Measurements from ENCODE around the gene PLAC1. TPM values are rescaled to one million over a fixed set of nuclear protein-coding genes. Genes with fewer than 3 reads are reported as not detected.

Gene PLAC1
- total RNA-seq, 1 donor from 2014 or later: 1.3 TPM

DNA sequence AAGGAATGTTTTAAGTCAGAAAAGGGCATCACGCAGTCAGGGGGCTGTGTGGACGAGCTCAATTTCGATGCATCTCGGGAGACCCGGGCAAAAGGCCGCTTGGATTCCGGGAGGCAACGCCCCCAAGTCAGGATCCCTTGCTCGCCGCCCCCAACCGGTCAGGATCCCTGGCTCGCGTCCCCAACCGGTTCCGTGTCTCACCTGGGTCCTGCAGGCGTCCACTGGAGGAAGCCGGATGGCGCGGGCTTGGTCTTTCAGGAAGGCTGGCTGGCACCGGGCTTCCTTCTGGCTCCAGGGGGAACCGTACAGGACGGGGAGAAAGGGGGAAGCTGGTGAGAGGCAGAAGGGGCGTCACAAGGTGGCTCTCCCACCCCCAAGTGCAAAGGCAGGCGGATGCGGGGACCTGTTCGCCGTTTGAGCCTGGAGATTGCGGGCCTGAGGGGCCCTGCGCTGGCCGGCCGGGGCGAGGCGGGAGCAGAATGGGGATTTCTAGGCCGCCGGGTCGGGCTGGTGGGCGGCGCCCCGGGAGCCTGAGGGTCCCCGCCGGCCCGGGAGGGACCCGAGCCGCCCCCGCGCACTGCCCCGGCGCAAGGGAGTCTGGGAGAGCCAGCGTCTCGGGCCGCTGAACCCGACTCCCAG lies 113.6 kb downstream of the PLAC1 start:
- Histone ChIP-seq H3K4me3 (ENCODE audit: low read depth, low read length) (no peak overlapping the region), H3K27me3 (ENCODE audit: control insufficient read depth, insufficient read depth, low read length) (no peaks in the 10 kb centered on the region), H3K36me3 (ENCODE audit: control insufficient read depth, insufficient read depth, low read length) (peaks cover 1% of the 10 kb centered on the region)
- no peak for FAIRE-seq
- no peak for DNase-seq (ENCODE audit: low read depth)
- TF ChIP-seq, protein P1, sequence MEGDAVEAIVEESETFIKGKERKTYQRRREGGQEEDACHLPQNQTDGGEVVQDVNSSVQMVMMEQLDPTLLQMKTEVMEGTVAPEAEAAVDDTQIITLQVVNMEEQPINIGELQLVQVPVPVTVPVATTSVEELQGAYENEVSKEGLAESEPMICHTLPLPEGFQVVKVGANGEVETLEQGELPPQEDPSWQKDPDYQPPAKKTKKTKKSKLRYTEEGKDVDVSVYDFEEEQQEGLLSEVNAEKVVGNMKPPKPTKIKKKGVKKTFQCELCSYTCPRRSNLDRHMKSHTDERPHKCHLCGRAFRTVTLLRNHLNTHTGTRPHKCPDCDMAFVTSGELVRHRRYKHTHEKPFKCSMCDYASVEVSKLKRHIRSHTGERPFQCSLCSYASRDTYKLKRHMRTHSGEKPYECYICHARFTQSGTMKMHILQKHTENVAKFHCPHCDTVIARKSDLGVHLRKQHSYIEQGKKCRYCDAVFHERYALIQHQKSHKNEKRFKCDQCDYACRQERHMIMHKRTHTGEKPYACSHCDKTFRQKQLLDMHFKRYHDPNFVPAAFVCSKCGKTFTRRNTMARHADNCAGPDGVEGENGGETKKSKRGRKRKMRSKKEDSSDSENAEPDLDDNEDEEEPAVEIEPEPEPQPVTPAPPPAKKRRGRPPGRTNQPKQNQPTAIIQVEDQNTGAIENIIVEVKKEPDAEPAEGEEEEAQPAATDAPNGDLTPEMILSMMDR (IDR thresholded peaks at IDR 0.05; ENCODE audit: insufficient read depth, low read length, severe bottlenecking): no peak

DNA sequence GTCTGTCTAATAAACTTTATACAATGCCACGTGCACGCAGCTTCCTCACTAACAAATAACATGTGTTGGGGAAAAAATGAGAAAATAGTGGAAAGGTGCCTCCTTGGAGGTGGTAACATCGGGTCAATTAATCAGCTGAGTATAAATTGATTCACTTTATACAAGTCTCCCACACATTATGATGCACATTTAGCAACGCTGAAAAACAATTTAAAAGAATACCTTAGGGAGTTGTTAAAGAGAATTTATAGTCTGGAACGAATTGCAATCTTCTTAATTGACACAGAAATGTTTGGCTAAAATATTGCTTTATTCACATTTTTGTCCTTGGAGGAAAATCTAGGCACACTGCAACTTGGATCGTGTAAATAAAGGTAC lies 114.1 kb downstream of the PLAC1 start:
- Histone ChIP-seq H3K4me3 (ENCODE audit: low read depth, low read length) (no peak overlapping the region), H3K36me3 (ENCODE audit: control insufficient read depth, insufficient read depth, low read length) (peaks cover 1% of the 10 kb centered on the region), H3K27me3 (ENCODE audit: control insufficient read depth, insufficient read depth, low read length) (no peaks in the 10 kb centered on the region)
- no peak for FAIRE-seq
- TF ChIP-seq, protein P1 (IDR thresholded peaks at IDR 0.05; ENCODE audit: insufficient read depth, low read length, severe bottlenecking): no peak
- DNase-seq (ENCODE audit: low read depth): no peak

DNA sequence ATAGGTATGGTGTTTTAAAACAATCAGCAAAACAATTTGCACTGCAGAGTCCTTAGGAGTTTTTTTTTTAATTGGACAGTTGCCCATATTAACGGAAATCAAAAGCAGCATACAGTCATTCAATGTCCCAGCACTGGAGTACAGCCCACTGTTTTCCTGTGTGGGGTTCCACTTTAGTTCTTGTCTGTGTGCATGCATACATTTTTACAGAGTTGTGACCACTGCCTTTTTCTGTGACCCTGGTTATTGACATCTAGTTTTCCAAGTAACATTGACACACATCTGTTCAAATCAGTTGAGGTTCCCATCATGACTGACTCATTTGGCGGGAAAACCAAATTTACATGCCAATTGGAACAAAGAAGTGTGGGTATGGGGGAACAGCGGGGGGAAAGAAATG lies 115.0 kb downstream of the PLAC1 start:
- no peak overlapping the region for H3K4me3 ChIP-seq (ENCODE audit: low read depth, low read length)
- FAIRE-seq: no peak
- TF ChIP-seq, protein P1 (IDR thresholded peaks at IDR 0.05; ENCODE audit: insufficient read depth, low read length, severe bottlenecking): no peak
- peaks cover 1% of the 10 kb centered on the region for H3K36me3 ChIP-seq (ENCODE audit: control insufficient read depth, insufficient read depth, low read length)
- no peak for DNase-seq (ENCODE audit: low read depth)
- no peaks in the 10 kb centered on the region for H3K27me3 ChIP-seq (ENCODE audit: control insufficient read depth, insufficient read depth, low read length)

DNA sequence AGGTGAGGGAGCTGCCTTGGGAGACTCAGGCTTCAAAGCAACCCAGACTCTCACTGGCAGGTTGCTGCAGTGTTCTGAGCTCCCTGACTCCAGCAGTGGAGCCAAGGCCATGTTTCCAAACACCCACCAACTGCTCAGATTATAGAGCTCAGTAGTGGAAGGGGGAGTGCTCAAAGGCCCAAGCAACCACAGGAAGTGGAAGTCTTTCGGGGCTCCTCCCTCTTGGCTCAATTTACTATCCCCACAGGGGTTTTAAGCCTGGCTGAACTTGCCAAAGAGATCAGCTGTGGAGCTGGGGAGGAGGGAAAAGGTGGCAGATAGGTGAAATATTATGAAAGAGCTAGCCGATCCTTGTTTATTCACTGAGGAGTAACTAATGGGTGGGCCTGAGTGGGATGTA lies 115.8 kb downstream of the PLAC1 start:
- Histone ChIP-seq H3K36me3 (ENCODE audit: control insufficient read depth, insufficient read depth, low read length) (peaks cover 1% of the 10 kb centered on the region), H3K27me3 (ENCODE audit: control insufficient read depth, insufficient read depth, low read length) (no peaks in the 10 kb centered on the region), H3K4me3 (ENCODE audit: low read depth, low read length) (no peak overlapping the region)
- DNase-seq (ENCODE audit: low read depth) (peak; percentile 81), FAIRE-seq (no peak)
- TF ChIP-seq, protein P1 (IDR thresholded peaks at IDR 0.05; ENCODE audit: insufficient read depth, low read length, severe bottlenecking): no peak

DNA sequence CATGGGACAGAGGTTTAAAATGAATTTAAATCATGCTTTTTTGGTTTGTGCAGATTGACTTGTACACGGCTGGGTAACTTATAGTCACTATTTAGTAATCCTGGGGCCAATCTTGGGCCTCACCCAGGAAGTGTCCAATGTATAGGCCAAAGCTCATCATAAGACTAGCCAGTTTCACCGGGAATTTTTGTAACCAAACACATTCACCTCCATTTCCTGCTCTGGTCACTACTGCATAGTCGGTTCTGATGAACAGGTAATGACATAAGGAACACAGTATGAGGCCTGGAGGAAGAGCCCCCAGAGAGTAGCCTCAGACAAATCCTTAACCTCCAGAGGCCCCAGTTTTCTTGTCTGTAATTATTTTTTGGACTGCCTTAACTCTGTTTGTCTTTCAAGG lies 116.4 kb downstream of the PLAC1 start:
- no peaks in the 10 kb centered on the region for H3K27me3 ChIP-seq (ENCODE audit: control insufficient read depth, insufficient read depth, low read length)
- DNase-seq (ENCODE audit: low read depth) (no peak), FAIRE-seq (no peak)
- TF ChIP-seq, protein P1 (IDR thresholded peaks at IDR 0.05; ENCODE audit: insufficient read depth, low read length, severe bottlenecking): no peak
- H3K36me3 ChIP-seq (ENCODE audit: control insufficient read depth, insufficient read depth, low read length): peaks cover 1% of the 10 kb centered on the region
- no peak overlapping the region for H3K4me3 ChIP-seq (ENCODE audit: low read depth, low read length)

DNA sequence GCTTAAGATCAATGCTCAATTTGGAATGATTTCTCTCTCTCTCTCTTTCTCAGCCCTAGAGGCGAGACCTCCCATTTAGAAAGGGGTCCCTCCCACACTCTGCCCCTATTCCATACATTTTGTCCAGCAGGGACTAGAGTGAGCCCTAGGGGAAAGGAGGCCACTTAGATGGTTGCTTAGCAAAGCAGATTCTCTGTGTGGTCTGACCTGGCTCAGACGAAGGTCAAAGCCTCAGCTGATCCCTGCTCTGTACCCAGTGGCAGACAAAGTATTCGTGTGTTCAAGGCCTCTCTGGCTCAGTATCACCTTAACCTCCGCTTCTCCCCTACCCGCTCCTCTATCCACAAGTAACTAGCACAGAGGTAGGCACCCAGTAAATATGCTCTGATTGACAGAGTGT lies 120.0 kb downstream of the PLAC1 start:
- H3K4me3 ChIP-seq (ENCODE audit: low read depth, low read length): no peak overlapping the region
- TF ChIP-seq, protein P1 (IDR thresholded peaks at IDR 0.05; ENCODE audit: insufficient read depth, low read length, severe bottlenecking): no peak

More for the DNA sequence above, 120.0 kb downstream of the PLAC1 start:
- Histone ChIP-seq H3K27me3 (ENCODE audit: control insufficient read depth, insufficient read depth, low read length) (no peaks in the 10 kb centered on the region), H3K36me3 (ENCODE audit: control insufficient read depth, insufficient read depth, low read length) (no peaks in the 10 kb centered on the region)
- FAIRE-seq (no peak), DNase-seq (ENCODE audit: low read depth) (no peak)

Data from bronchial epithelial cell (primary cell).